ENCODE data around the gene CARD16.
"Not testable (repeated sequence)": the region's sequence is repeated elsewhere in the genome, so short reads cannot be mapped to it uniquely, and the experiment has no call there.

Gene CARD16

DNA sequence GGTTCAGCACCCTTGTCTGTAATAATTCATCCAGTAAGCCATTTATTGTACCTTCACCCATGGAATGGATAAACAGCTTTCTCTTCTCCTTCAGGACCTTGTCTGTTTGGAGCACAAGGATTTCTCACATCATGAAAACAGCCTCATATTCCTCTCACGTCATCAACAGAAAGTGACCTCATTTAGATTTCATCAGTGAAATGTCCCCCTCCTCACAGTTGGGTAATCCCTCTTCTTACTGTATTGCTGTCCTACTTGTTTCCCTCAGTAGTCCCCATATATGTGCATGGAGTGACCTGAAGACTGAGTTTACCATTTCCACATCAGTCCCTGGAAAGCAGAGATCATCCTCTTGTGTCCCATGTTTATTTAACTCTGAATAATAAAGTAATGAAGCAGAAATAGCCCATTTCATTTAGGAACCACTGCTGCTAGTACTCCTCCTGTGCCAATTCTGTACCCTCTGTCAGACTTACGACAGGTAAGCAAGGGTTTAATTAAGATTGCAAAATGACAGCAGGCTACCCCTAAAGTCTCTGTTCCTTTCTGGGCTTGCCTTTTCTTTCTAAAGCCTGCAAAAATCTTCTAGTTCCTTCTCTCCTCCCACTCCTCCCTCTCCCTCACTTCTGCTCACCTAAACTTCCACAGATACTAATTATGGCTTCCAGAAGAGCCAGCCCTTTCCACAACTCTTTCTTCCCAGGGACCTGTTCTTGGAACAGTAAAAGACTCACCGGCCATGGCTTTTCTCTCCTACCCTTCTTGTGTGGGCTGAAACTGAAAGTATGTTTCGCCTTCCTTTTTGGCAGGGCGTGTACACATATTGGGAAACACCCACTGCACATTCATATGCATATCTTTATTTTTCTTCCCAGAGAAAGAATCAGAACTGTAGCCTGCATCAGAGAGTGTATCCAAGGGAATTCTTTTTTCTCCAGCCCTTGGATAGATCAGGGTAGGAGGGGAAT lies at the start of gene CARD16:
Gene CARD16, minus strand, starts transcription at position 779 of the 968 bp plus-strand sequence. Its CDS starts 38 bp downstream, at position 741.
- not testable (repeated sequence) for DNase-seq

DNA sequence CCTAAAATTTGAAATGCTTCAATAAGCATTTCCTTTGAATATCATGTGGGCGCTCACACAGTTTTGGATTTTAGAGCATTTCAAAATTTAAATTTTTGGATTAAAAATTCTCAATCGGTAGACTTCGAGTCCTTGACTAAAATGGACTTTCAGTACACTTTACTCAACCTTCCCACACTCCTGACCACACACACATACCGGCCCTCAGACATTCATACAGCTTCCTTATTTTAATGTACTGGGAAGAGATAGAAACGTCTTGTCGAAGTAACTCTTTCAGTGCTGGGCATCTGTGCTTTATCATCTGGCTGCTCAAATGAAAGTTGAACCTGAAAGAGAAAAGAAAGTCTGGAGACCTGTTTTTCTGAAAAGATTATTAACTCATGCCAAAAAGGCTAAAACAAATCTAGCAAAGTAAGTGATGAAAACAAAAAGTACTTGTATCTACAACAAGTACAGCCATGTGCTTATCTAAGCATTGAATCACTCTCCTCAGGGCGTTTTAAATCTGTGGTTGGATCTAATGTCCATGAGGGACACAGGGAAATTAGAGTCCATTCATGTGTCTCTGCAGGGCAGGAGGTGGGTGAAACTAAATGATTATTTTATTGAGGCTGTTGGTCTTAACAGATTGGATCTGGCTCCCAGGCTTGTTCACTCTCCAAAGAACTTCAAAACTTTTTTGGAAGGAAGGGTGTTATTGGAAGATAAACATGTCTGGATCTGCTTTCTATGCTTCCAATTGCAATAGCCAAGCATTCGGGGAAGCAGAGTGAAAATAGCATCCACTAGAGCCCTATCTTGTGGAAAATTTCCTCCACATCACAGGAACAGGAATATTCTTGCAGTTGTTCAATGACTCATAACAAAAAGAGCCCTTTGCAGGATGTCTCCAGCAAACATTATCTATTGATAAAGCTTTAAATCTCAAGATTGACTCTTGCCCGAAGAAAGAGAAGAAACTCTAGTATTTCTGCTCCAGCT lies 47.4 kb upstream of the CARD16 start:
- DNase-seq = no peak

DNA sequence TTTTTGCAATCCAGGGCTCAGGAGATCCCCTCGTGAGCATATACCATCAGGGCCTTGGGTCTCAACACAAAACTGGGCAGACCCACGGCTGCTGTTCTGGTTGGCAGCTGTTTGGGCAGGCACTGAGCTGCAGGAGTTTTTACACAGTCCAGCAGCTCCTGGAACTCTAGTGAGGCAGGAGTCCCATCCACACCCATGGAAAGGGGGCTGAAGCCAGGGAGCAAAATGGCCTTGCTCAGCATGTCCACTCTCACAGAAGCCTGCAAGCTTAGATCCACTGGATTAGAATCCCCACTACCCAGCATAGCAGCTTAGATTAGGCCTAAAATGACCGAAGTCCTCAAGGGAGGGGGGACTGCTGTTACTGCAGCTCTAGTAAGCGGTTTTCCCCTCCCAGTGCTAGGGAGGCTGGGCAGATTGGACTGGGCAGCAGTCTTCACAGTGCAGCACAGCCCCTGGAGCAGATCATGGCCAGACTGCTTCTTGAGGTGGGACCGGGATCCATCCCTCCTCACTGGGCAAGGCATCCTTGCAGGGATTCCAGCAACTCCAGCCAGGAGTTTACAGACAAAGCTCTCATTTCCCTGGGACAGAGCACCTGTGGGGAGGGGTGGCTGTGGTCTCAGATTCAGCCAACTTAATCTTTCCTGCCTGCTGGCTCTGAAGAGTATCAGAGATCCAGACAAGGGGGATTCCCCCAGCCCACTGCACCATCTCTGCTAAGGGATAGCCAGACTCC lies 36.4 kb upstream of the CARD16 start:
- no peak for DNase-seq

DNA sequence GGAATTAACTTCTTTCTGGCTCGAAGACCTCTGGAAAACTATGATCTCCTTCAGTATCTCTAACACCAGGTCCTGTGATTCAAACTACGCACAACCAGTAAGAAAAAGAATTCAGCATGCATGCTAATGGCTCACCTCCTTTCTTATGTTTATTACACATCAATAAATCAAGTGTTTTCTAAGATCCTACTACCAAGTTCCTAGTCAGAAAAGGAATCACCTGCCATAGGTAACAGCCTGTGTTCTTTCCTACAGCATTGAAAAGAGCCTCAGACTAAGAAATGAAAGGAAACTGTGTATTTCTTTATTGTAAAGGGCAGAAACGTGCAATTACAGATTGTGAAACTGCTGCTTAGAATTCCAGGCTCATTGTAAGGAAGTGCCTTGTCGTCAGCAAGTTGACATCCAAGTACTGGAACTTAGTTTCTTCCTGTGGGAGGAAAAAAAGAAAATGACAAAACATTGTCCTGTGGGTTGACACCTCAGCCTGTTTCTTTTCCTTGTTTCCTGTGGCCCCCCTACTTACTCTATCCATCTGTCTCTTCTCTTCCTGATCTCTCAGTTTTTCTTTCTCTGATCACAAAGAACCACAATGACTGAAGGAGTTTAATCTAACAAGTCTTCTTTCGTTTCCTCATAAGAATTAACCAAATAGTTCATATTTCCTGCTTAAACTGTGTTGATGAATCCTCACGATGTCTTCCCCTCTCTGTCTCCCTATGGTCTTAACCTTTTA lies 35.2 kb upstream of the CARD16 start:
- DNase-seq = not testable (repeated sequence)

DNA sequence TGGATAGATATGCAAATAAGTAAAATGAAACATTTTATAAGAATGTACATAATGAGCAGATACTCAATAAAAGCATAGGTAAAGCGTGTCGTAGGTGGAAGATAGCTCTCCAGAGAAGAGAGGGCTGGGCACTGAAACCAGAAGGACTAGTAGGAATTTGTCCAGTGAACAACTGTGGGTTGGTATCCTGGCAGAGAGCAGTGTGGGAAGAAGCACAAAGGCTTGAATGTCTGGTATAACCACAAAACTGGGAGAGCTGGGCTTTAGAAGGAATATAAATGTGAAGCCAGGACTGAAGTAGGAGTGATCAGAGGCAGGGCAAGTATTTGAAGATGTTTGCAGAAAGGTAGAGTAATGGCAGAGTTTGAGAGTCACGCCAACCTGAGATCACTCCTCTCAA lies 33.1 kb upstream of the CARD16 start:
- DNase-seq = no peak

DNA sequence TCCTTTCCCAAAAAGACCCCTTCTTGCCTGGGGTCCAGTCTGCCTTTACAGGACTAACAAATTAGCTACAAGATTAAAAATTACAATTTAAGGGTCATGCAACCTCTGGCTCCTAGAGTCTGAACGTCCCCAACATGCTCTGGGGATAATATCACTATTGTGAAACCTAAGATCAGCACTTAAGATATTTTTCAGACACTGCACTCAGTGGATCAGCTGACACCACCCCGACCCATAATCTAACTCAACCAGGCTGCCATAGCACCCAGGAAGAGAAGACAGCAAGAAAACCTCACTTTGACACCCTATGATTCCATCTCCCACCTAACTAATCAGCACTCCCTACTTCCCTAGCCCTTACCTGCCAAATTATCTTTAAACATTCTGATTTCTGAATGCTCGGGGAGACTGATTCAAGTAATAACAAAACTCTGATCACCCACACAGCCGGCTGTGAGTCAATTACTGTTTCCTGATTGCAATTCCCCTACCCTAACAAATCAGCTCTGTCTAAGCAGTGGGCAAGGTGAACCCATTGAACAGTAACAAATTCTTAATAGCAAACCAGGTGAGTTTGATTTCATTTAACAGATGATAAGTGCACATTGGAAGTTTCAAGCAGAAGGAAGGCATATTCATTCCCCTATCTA lies 32.1 kb upstream of the CARD16 start:
- DNase-seq = not testable (repeated sequence)

DNA sequence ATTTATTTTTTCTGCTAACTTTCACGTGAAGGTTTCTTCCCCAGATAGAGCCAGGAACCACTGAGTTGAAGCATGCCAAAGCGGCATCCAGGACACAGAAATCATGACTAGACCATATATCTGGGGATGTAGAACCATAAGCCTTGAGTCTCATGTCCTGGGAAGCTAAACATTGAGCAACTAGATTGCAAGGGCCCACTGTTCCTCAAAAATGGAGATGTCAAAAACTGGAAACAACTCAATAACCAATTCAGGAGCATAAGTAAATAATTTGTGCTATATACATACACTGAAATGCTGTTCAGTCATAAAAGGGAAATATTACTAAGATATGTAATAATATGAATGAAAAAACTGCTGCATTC lies 29.0 kb upstream of the CARD16 start:
- no peak for DNase-seq

DNA sequence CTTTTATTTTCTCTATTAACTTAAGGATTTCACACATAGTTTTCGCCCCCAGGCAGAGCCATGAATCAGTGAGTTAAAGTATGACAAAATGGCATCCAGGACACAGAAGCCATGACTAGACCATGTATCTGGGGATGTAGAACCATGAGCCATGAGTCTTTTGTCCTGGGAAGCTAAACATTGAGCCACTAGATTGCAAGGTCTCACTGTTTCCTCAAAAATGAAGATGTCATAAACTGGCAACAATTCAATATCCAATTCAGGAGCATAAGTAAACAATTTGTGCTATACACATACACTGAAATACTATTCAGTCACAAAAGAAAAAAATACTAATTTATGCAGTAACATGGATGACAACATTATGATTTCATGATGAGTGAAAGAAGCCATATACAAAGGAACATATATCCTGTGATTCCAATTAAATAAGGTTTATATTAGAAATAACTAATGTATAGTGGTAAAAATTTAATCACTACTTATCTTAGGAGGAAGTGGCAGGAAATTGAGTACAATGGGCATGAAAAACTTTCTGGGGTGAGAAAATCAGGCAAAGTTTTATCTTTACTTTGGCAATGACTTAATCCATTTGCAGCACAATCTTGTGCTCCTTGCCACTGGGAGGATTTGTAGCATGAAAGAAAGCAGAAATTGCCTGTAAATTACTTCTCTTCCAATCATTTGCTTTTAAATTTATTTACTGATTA lies 28.5 kb upstream of the CARD16 start:
- DNase-seq = no peak

DNA sequence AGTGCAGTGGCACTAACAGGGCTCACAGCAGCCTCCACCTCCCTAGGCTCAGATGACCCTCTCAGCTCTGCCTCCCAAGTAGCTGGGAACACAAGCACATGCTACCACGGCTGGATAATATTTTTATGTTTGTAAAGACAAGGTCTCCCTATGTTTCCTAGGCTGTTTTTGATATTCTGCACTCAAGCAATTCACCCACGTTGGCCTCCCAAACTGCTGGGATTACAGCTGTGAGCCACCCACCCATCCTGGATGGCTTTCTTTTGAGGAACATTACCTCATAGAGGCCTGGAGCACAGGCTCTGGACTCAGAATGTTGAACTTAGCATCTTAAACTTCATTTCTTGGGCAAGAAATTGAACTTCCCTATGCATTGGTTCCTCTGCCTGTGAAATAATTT lies 26.9 kb upstream of the CARD16 start:
- DNase-seq = not testable (repeated sequence)

DNA sequence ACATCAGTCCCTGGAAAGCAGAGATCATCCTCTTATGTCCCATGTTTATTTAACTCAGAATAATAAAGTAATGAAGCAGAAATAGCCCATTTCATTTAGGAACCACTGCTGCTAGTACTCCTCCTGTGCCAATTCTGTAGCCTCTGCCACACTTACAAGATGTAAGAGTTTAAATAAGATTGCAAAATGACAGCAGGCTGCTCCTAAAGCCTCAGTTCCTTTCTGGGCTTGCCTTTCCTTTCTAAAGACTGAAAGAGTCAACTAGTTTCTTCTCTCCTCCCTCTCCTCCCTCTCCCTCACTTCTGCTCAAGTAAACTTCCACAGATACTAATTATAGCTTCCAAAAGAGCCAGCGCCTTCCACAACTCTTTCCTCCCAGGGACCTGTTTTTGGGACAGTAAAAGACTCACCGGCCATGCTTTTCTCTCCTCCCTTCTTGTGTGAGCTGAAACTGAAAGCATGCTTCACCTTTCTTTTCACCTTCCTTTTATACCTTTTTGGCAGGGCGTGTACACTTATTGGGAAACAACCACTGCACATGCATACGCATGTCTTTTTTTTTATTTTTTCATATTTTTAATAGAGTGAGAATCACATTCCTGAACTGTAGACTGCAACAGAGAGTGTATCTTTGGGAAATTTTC lies 26.1 kb upstream of the CARD16 start:
- DNase-seq = no peak

DNA sequence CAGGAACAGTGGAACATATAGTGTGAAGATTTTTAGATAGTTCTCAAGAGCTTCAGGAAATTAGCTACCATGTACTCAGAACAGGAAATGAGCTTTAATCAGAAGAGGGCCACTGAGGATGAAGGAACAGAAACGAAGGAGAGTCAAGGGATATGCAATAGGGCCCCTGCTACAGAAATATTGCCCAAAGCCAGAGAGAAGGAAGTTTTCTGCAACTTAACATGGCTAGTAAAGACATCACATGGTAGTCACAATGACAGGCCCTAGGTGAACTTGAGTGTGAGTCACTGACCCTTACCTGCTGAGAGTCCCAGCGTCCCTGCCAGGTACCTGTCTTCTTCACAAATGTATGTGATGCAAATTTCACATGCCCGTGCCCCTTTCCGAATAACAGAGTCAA lies 25.2 kb upstream of the CARD16 start:
- no peak for DNase-seq

DNA sequence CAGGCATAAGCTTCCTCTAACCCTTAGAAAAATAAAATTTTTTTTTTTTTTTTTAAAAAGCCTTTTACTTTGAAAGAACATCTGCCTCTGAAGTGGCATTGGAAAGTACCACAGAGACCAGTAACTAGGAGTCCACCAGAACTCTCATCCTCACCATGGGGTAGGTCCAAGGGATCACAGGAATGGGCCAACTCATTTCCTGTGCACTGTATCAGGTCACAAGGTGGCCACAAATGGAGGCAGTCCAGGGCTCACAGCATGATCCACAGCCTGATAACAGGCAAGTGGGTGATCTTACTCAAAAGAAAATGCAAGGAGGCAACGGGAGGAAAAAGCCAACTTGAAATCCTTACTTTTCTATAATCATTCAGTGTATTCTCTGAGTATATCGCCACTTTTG lies 24.6 kb upstream of the CARD16 start:
- DNase-seq = not testable (repeated sequence)

DNA sequence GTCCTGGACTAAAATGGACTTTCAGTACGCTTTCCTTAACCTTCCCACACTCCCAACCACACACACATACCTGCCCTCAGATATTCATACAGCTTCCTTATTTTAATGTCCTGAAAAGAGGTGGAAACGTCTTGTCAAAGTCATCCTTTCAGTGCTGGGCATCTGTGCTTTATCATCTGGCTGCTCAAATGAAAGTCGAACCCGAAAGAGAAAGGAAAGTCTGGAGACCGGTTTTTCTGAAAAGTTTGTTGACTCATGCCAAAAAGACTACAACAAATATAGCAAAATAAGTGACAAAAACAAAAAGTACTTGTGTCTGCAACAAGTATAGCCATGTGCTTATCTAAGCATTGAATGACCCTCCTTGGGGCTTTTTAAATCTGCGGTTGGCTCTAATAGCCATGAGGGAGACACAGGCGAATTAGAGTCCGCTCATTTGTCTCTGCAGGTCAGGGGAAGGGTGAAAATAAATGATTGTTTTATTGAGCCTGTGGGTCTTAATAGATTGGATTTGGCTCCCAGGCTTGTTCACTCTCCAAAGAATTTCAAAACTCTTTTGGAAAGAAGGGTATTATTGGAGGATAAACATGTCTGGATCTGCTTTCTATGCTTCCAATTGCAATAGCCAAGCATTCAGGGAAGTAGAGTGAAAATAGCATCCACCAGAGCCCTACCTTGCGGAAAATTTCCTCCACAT lies 18.3 kb upstream of the CARD16 start:
- not testable (repeated sequence) for DNase-seq

DNA sequence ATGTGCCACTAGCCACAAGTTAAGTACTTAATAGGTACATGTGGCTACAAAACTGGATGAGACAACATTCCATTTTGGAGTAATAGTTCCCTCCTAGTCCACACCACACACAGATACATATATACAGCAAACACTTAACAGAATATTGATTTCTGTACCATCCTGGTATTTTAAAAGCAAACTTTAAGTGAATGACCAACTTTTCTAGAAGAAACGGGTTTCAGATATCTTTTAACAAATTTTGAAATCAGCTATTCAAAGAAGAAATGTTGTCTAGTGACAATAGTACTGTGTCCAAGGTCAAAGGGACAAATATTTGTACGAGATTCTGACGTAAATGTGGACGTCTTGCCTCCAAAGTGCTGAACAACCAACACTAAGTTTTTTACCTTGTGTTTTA lies 12.3 kb upstream of the CARD16 start:
- DNase-seq = no peak

DNA sequence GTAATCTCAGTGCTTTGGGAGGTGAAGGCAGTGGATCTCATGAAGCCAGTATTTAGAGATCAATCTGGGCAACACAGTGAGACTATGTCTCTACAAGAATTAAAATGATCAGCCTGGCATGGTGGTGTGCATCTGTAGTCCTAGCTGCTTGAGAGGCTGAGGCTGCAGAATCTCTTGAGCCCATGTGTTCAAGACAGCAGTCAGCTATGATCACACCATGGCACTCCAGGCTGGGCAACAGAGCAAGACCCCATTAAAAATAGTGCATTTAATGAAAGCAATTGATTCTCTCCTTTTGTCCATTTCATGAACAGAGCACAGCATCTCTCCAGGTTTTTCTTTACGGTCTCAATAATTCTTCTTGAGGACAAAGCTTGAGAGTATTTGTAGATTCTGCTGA lies 11.3 kb upstream of the CARD16 start:
- no peak for DNase-seq

DNA sequence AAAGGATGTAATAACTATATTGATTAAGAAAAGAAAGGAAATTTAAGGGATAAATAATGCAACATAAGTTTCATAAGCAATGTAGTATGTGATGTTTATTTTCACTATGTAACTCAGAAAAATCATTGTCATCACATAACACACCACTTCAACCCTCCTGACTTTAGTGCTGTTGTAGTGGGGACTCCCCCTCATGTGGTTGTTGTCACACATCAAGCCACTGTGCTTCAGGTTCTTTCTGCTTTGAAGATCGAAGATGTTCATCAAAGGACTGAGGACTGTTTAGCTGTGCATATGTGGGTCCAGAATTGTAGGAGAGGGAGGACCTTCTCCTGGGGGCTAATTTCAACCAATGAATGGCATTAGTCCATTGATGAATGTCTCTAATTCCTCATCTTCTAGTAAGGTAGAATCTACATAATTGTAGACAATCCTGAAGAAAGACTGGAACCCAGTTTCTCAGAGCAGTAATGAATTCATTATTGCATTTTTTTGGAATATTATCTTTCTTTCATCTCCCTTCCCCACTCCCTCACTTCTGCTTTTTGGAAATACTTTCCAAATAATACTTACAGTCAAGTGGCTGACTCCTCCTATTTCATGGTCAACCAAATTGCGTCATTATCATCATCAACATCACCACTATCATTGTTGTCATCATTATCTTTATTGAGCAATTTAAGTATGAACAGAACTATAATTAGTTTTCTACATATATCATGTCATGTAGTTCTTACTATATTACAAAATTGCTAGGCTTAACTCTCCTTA lies 9.8 kb upstream of the CARD16 start:
- no peak for DNase-seq

DNA sequence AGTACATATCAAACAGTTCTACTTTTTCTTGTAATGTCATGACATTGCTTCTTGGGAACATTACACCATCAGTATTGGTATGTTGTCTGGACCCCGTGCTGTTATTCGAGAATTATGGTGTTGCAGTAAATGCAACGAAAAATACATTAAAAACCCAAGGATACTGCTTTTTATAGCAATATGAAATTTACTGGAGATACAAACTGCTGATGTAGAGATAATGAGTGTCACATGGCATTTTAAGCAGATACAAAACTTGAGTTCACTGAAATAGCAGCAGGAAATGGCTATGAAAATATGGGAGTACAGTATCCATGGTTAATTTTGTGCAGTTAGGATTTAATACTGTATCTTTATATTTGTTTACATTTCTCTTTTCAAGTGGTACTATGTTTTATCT lies 7.4 kb upstream of the CARD16 start:
- DNase-seq = no peak

DNA sequence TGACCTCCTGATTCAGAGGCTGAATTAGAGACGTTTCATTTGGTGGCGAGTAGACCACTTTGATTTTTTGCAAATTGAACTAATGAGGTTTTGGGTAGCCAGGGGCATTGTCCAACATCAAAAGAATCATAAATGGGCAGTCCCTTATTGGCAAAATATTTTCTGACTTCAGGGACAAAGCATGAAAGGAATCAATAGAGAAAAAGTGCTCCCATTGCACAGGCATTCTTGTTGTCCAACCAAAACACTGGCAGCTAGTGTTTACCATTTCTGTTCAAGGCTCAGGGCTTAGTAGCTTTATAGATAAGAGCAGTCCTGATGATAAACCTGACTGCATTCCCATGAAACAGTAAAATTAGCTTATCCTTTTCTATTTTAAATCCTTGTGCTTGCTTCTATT lies 6.4 kb upstream of the CARD16 start:
- no peak for DNase-seq

DNA sequence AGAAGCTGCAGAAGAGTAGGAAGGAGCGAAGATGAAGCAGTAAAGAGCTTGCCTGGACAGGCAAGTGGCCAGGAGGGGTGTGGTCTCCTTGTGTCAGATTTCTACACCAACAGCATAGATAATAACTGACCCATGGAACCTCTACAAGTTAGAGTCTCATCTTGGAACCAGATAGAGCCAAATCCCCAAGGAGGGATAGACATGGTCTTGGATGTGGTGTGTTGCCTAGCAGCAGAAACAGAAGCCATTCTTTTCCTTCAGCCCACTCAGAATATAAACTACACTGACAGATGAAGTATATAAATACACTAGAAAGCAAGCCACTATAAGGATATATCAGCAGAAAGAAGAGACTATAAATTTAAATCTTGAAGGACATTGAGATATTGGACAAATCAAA lies 4.3 kb upstream of the CARD16 start:
- DNase-seq = no peak

All from NCI-H2171 (cell line).